ENCODE measurements around the gene FBP2. TPM values are rescaled to one million over a fixed set of nuclear protein-coding genes. Genes with fewer than 3 reads are reported as not detected.
"Not testable (repeated sequence)": the region's sequence is repeated elsewhere in the genome, so short reads cannot be mapped to it uniquely, and the experiment has no call there.

The FBP2 gene
- total RNA-seq, 2 experiments from 2014 or later, result not detected

- ATAC-seq (ENCODE audit: poor library complexity) (no peak), DNase-seq (no peak)
- H3K4me3 Mint-ChIP-seq, result no peak overlapping the region
- H3K9me3 Mint-ChIP-seq, result no peaks in the 10 kb centered on the region
- no peaks in the 10 kb centered on the region for H3K4me1 Mint-ChIP-seq (ENCODE audit: low read depth)
- Histone ChIP-seq H3K27ac (ENCODE audit: low read depth in 1 of 2, low read length in 2 of 2) (no peak overlapping the region), H3K9me3 (ENCODE audit: control insufficient read depth in 1 of 2, insufficient read depth in 1 of 2, low read length in 2 of 2) (no peaks in the 10 kb centered on the region), H3K36me3 (ENCODE audit: insufficient read depth, low read length) (no peaks in the 10 kb centered on the region), H3K4me3 (ENCODE audit: low read length) (no peak overlapping the region), H3K4me1 (ENCODE audit: insufficient read depth, low read length) (no peaks in the 10 kb centered on the region), H3K27me3 (ENCODE audit: control insufficient read depth in 1 of 2, insufficient read depth in 2 of 2, low read length in 2 of 2) (peaks cover 0 to 8% of the 10 kb centered on the region in 2 experiments)
- peaks cover 9% of the 10 kb centered on the region for H3K27me3 Mint-ChIP-seq
- intact Hi-C loops (cut with DNase I, micrococcal nuclease), result no loop called here
- TF ChIP-seq CTCF (IDR thresholded peaks at IDR 0.05), result no peak
- H3K36me3 Mint-ChIP-seq (ENCODE audit: low read depth), result no peaks in the 10 kb centered on the region
- CTCF ChIA-PET, result no interaction called here
- POLR2A ChIA-PET, result no interaction called here
- H3K27ac Mint-ChIP-seq, result no peak overlapping the region
Measured at GRCh38 chr9:94566550-94566949, 27.1 kb downstream of the FBP2 start.

GRCh38 chr9:94564279-94564678, 29.3 kb downstream of the FBP2 start:
- intact Hi-C loops (cut with DNase I, micrococcal nuclease); DNase-seq; H3K27me3 ChIP-seq (ENCODE audit: control insufficient read depth in 1 of 2, insufficient read depth in 2 of 2, low read length in 2 of 2); H3K4me1 ChIP-seq (ENCODE audit: insufficient read depth, low read length); CTCF ChIA-PET; H3K27ac ChIP-seq (ENCODE audit: low read depth in 1 of 2, low read length in 2 of 2); H3K36me3 ChIP-seq (ENCODE audit: insufficient read depth, low read length); H3K4me3 ChIP-seq (ENCODE audit: low read length); H3K36me3 Mint-ChIP-seq (ENCODE audit: low read depth); H3K27me3 Mint-ChIP-seq; H3K4me3 Mint-ChIP-seq; POLR2A ChIA-PET; H3K9me3 ChIP-seq (ENCODE audit: control insufficient read depth in 1 of 2, insufficient read depth in 1 of 2, low read length in 2 of 2); H3K27ac Mint-ChIP-seq; ATAC-seq (ENCODE audit: poor library complexity); H3K9me3 Mint-ChIP-seq; H3K4me1 Mint-ChIP-seq (ENCODE audit: low read depth): not testable (repeated sequence)

- ATAC-seq (ENCODE audit: poor library complexity) (no peak), DNase-seq (no peak)
- Histone ChIP-seq H3K36me3 (ENCODE audit: insufficient read depth, low read length) (no peaks in the 10 kb centered on the region), H3K27ac (ENCODE audit: low read depth in 1 of 2, low read length in 2 of 2) (no peak overlapping the region), H3K4me1 (ENCODE audit: insufficient read depth, low read length) (no peaks in the 10 kb centered on the region), H3K4me3 (ENCODE audit: low read length) (no peak overlapping the region), H3K9me3 (ENCODE audit: control insufficient read depth in 1 of 2, insufficient read depth in 1 of 2, low read length in 2 of 2) (no peaks in the 10 kb centered on the region), H3K27me3 (ENCODE audit: control insufficient read depth in 1 of 2, insufficient read depth in 2 of 2, low read length in 2 of 2) (peaks cover 0 to 3% of the 10 kb centered on the region in 2 experiments)
- H3K36me3 Mint-ChIP-seq (ENCODE audit: low read depth), result no peaks in the 10 kb centered on the region
- ChIA-PET POLR2A (no interaction called here), CTCF (no interaction called here)
- H3K4me3 Mint-ChIP-seq, result no peak overlapping the region
- H3K27me3 Mint-ChIP-seq, result peaks cover 8% of the 10 kb centered on the region
- TF ChIP-seq CTCF (IDR thresholded peaks at IDR 0.05), result no peak
- intact Hi-C loops (cut with DNase I, micrococcal nuclease), result no loop called here
- H3K27ac Mint-ChIP-seq, result no peak overlapping the region
- no peaks in the 10 kb centered on the region for H3K9me3 Mint-ChIP-seq
- H3K4me1 Mint-ChIP-seq (ENCODE audit: low read depth), result no peaks in the 10 kb centered on the region
Measured at GRCh38 chr9:94563548-94563947, 30.1 kb downstream of the FBP2 start.

GRCh38 chr9:94560237-94560636, 33.4 kb downstream of the FBP2 start:
- no peaks in the 10 kb centered on the region for H3K9me3 ChIP-seq (ENCODE audit: control insufficient read depth in 1 of 2, insufficient read depth in 1 of 2, low read length in 2 of 2)
- Mint-ChIP-seq H3K27me3 (peaks cover 8% of the 10 kb centered on the region), H3K4me3 (no peak overlapping the region), H3K36me3 (ENCODE audit: low read depth) (no peaks in the 10 kb centered on the region), H3K4me1 (ENCODE audit: low read depth) (no peaks in the 10 kb centered on the region), H3K9me3 (no peaks in the 10 kb centered on the region), H3K27ac (no peak overlapping the region)
- no peaks in the 10 kb centered on the region for H3K36me3 ChIP-seq (ENCODE audit: insufficient read depth, low read length)
- intact Hi-C loops (cut with DNase I, micrococcal nuclease), result no loop called here
- ATAC-seq (ENCODE audit: poor library complexity), result no peak
- ChIA-PET CTCF (no interaction called here), POLR2A (no interaction called here)
- TF ChIP-seq CTCF (IDR thresholded peaks at IDR 0.05), result no peak
- H3K27me3 ChIP-seq (ENCODE audit: control insufficient read depth in 1 of 2, insufficient read depth in 2 of 2, low read length in 2 of 2), result peaks cover 0 to 3% of the 10 kb centered on the region in 2 experiments
- no peaks in the 10 kb centered on the region for H3K4me1 ChIP-seq (ENCODE audit: insufficient read depth, low read length)
- DNase-seq, result no peak
- no peak overlapping the region for H3K27ac ChIP-seq (ENCODE audit: low read depth in 1 of 2, low read length in 2 of 2)
- H3K4me3 ChIP-seq (ENCODE audit: low read length), result no peak overlapping the region

Data from CD4-positive, alpha-beta T cell (primary cell).